Liver (tissue), 9 donors: Measurements from ENCODE around the gene PARD3. TPM values are rescaled to one million over a fixed set of nuclear protein-coding genes. Genes with fewer than 3 reads are reported as not detected.

Source experiments
- DNase-seq: peaks from one replicate; pipeline ENCODE4 v3.0.0-alpha.2; 2017; ENCODE audit warnings: low spot score
- H3K27ac ChIP-seq, 2 donors: one replicate each; pipeline ENCODE4 v1.7.0; 2013; ENCODE audit warnings: inconsistent platforms in 2 of 2, low read length in 2 of 2, control low read depth in 1 of 2, low read depth in 1 of 2, mild to moderate bottlenecking in 1 of 2
- H3K27me3 ChIP-seq, 4 donors: one replicate each; pipeline versions ENCODE4 v1.6.1 to v1.7.0; 2013; ENCODE audit warnings: low read length in 3 of 4, inconsistent platforms in 1 of 4, mild to moderate bottlenecking in 1 of 4, moderate library complexity in 1 of 4; ENCODE audit not compliant: control insufficient read depth in 4 of 4, insufficient read depth in 4 of 4
- H3K36me3 ChIP-seq, 4 donors: one replicate each; pipeline versions ENCODE4 v1.6.1 to v1.7.0; 2013; ENCODE audit warnings: low read length in 3 of 4, mild to moderate bottlenecking in 3 of 4, low read depth in 1 of 4, moderate library complexity in 1 of 4; ENCODE audit not compliant: control insufficient read depth in 4 of 4, insufficient read depth in 3 of 4
- H3K4me1 ChIP-seq, 4 donors: one replicate each; pipeline versions ENCODE4 v1.6.1 to v1.7.0; 2013; ENCODE audit warnings: low read length in 3 of 4, mild to moderate bottlenecking in 3 of 4, moderate library complexity in 1 of 4; ENCODE audit not compliant: control insufficient read depth in 4 of 4, insufficient read depth in 4 of 4
- H3K4me3 ChIP-seq, 3 donors: one replicate each; pipeline versions ENCODE4 v1.6.1 to v1.7.0; 2013; ENCODE audit warnings: low read length in 3 of 3, control low read depth in 1 of 3, low read depth in 1 of 3, mild to moderate bottlenecking in 1 of 3
- H3K9ac ChIP-seq, 2 donors: one replicate each; pipeline ENCODE4 v1.7.0; 2013; ENCODE audit warnings: low read length in 2 of 2, mild to moderate bottlenecking in 2 of 2, moderate library complexity in 2 of 2, control low read depth in 1 of 2, low read depth in 1 of 2
- H3K9me3 ChIP-seq, 4 donors: one replicate each; pipeline versions ENCODE4 v1.6.1 to v1.7.0; 2013; ENCODE audit warnings: low read length in 3 of 4; ENCODE audit not compliant: control insufficient read depth in 4 of 4
- CTCF ChIP-seq: fragments of 150-350 bp; IDR thresholded peaks from 2 replicates; pipeline ENCODE4 v1.5.1; 2017; ENCODE audit warnings: improper control_type of control experiment, low read depth, low read length; ENCODE audit not compliant: missing input control
- EGR1 ChIP-seq, 2 donors: IDR thresholded peaks; 2 replicates each; pipeline ENCODE4 v1.6.1; 2016 to 2018; ENCODE audit warnings: antibody characterized with exemption in 2 of 2, low read depth in 2 of 2
- FOXA2 ChIP-seq: IDR thresholded peaks from 2 replicates; pipeline ENCODE4 v1.6.1; 2016; ENCODE audit warnings: antibody characterized with exemption
- GABPA ChIP-seq, 2 donors: IDR thresholded peaks in 1 of 2; conservative IDR thresholded peaks in 1 of 2; 2 replicates each; pipeline ENCODE4 v1.6.1; 2016; ENCODE audit warnings: antibody characterized with exemption in 2 of 2, mild to moderate bottlenecking in 1 of 2, moderate library complexity in 1 of 2
- HNF4A ChIP-seq, 2 donors: conservative IDR thresholded peaks; 2 replicates each; pipeline ENCODE4 v1.6.1; 2016; ENCODE audit warnings: antibody characterized with exemption in 2 of 2, mild to moderate bottlenecking in 2 of 2
- HNF4G ChIP-seq: IDR thresholded peaks from 2 replicates; pipeline ENCODE4 v1.6.1; 2016; ENCODE audit warnings: antibody characterized with exemption
- JUND ChIP-seq, 2 donors: IDR thresholded peaks; 2 replicates each; pipeline ENCODE4 v1.6.1; 2016; ENCODE audit warnings: antibody characterized with exemption in 2 of 2
- NR2F2 ChIP-seq: IDR thresholded peaks from 2 replicates; pipeline ENCODE4 v1.6.1; 2016; ENCODE audit warnings: antibody characterized with exemption
- RAD21 ChIP-seq, 2 donors: IDR thresholded peaks; 2 replicates each; pipeline ENCODE4 v1.6.1; 2016; ENCODE audit warnings: antibody characterized with exemption in 2 of 2, mild to moderate bottlenecking in 2 of 2
- REST ChIP-seq: IDR thresholded peaks from 2 replicates; pipeline ENCODE4 v1.6.1; 2016; ENCODE audit warnings: antibody characterized with exemption, mild to moderate bottlenecking
- RXRA ChIP-seq, 2 donors: IDR thresholded peaks; 2 replicates each; pipeline ENCODE4 v1.6.1; 2017 to 2018; ENCODE audit warnings: antibody characterized with exemption in 2 of 2, mild to moderate bottlenecking in 1 of 2
- TAF1 ChIP-seq: conservative IDR thresholded peaks from 2 replicates; pipeline ENCODE4 v1.6.1; 2016; ENCODE audit warnings: antibody characterized with exemption, mild to moderate bottlenecking
- YY1 ChIP-seq: IDR thresholded peaks from 2 replicates; pipeline ENCODE4 v1.6.1; 2016; ENCODE audit warnings: antibody characterized with exemption, mild to moderate bottlenecking
- ZBTB33 ChIP-seq: IDR thresholded peaks from 2 replicates; pipeline ENCODE4 v1.6.1; 2016; ENCODE audit warnings: antibody characterized with exemption
- WGBS: extraction: QIAGEN DNeasy Blood & Tissue Kit; methylation state at CpG from one replicate; pipeline ENCODE4 v1.1.7; 2013; 5-methylcytosine and 5-hydroxymethylcytosine counted together
- polyA plus RNA-seq, 2 donors: library from polyadenylated mRNA; stranded (reverse) in 1 of 2; unstranded in 1 of 2; fragments of 200-250 nt in 1 of 2; fragments of >200 nt in 1 of 2; fragmentation: Nextera tagmentation in 1 of 2; extraction: Ambion mirVana in 1 of 2; gene quantifications; one replicate each; pipeline versions ENCODE4 v1.2.1 to v1.2.3, GENCODE V29; 2013 to 2015
- total RNA-seq, 2 donors: library from RNA; depleted of rRNA; stranded (reverse); fragments of >200 nt; gene quantifications; one replicate each; pipeline ENCODE4 v1.2.3, GENCODE V29; 2014
- donor health status: healthy.
- donor health status: healthy.
- donor health status: healthy.
- donor health status: healthy.
- donor health status: healthy.

The PARD3 gene
- total and polyA plus RNA-seq, 4 donors = 12.3 to 43.8 (median 13.5) TPM

GRCh38 chr10:34200355-34200901 lies 614.7 kb downstream of the PARD3 start (continued):
- TF ChIP-seq HNF4A (conservative IDR thresholded peaks at IDR 0.05) = no peak
- TF ChIP-seq JUND (IDR thresholded peaks at IDR 0.05) = no peak

GRCh38 chr10:34198953-34199352 lies 616.1 kb downstream of the PARD3 start:
- H3K4me3 ChIP-seq = no peak overlapping the region
- H3K9ac ChIP-seq = no peak overlapping the region
- no peaks in the 10 kb centered on the region for H3K9me3 ChIP-seq
- no peaks in the 10 kb centered on the region for H3K36me3 ChIP-seq
- no peak overlapping the region for H3K27ac ChIP-seq
- WGBS = 92% methylated on average over 2 of the region's 2 CpGs
- no peaks in the 10 kb centered on the region for H3K4me1 ChIP-seq
- no peak for DNase-seq
- TF ChIP-seq YY1 (no peak), RXRA (IDR thresholded peaks at IDR 0.05) (no peak), JUND (IDR thresholded peaks at IDR 0.05) (no peak), CTCF (no peak), GABPA (IDR thresholded peaks at IDR 0.05 in 1 of 2, conservative IDR thresholded peaks at IDR 0.05 in 1 of 2) (no peak), HNF4G (no peak), ZBTB33 (no peak)
- no peaks in the 10 kb centered on the region for H3K27me3 ChIP-seq

GRCh38 chr10:34196058-34196433 lies 619.0 kb downstream of the PARD3 start:
- no peak overlapping the region for H3K4me3 ChIP-seq
- no peak overlapping the region for H3K27ac ChIP-seq
- no peaks in the 10 kb centered on the region for H3K4me1 ChIP-seq
- no peak overlapping the region for H3K9ac ChIP-seq
- 97% methylated on average over 3 of the region's 3 CpGs for WGBS
- TF ChIP-seq HNF4A (conservative IDR thresholded peaks at IDR 0.05) (no peak), HNF4G (no peak), FOXA2 (no peak)
- H3K36me3 ChIP-seq = no peaks in the 10 kb centered on the region
- H3K27me3 ChIP-seq = no peaks in the 10 kb centered on the region
- H3K9me3 ChIP-seq = no peaks in the 10 kb centered on the region
- DNase-seq = no peak

- Histone ChIP-seq H3K27ac (no peak overlapping the region), H3K4me3 (no peak overlapping the region), H3K4me1 (no peaks in the 10 kb centered on the region), H3K9ac (no peak overlapping the region), H3K9me3 (no peaks in the 10 kb centered on the region), H3K36me3 (no peaks in the 10 kb centered on the region), H3K27me3 (no peaks in the 10 kb centered on the region)
- DNase-seq = no peak
- no peak for TF ChIP-seq JUND (IDR thresholded peaks at IDR 0.05)
- no peak for TF ChIP-seq RAD21 (IDR thresholded peaks at IDR 0.05)
- TF ChIP-seq HNF4A (conservative IDR thresholded peaks at IDR 0.05) = no peak
- no peak for TF ChIP-seq REST
- no peak for TF ChIP-seq TAF1
- no peak for TF ChIP-seq NR2F2
- TF ChIP-seq EGR1 (IDR thresholded peaks at IDR 0.05; ENCODE audit: low read depth in 2 of 2) = no peak
- no peak for TF ChIP-seq GABPA (IDR thresholded peaks at IDR 0.05 in 1 of 2, conservative IDR thresholded peaks at IDR 0.05 in 1 of 2)
- TF ChIP-seq HNF4G = no peak
- no peak for TF ChIP-seq CTCF
- WGBS = 85% methylated on average over 8 of the region's 8 CpGs
Measured at GRCh38 chr10:34195364-34196057, 619.6 kb downstream of the PARD3 start.
